Measurements from ENCODE around the gene SPTB.

Gene SPTB

DNA sequence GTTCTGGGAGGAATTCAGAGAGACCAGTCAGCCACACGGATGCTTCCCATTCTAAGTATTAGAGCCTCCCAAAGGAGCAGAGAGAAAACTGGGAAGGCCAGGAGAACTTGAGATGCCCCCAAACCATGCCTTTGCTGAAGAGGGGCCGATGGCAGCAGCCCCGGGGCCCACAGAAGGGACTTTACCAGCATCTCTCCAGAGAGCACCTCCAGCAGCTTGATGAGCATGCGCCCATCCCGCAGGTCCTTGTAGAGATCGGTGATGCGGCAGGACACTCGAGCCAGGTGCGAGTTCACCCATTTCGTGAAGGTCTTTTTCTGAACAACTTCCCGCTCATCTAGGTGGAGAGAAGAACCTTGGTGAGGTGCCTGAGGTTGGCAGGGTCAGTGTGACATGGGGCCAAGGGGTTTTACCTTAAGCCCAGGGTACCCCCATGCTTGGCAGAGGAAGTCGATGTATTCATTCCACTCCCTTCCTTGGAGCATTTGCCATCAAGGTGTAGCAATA lies 74.9 kb downstream of the SPTB start:
- no peak overlapping the region for H3K4me3 ChIP-seq (ENCODE audit: low read depth, low read length)
- TF ChIP-seq, protein P1, sequence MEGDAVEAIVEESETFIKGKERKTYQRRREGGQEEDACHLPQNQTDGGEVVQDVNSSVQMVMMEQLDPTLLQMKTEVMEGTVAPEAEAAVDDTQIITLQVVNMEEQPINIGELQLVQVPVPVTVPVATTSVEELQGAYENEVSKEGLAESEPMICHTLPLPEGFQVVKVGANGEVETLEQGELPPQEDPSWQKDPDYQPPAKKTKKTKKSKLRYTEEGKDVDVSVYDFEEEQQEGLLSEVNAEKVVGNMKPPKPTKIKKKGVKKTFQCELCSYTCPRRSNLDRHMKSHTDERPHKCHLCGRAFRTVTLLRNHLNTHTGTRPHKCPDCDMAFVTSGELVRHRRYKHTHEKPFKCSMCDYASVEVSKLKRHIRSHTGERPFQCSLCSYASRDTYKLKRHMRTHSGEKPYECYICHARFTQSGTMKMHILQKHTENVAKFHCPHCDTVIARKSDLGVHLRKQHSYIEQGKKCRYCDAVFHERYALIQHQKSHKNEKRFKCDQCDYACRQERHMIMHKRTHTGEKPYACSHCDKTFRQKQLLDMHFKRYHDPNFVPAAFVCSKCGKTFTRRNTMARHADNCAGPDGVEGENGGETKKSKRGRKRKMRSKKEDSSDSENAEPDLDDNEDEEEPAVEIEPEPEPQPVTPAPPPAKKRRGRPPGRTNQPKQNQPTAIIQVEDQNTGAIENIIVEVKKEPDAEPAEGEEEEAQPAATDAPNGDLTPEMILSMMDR (IDR thresholded peaks at IDR 0.05; ENCODE audit: borderline replicate concordance, insufficient read depth, low read depth, low read length) = no peak

DNA sequence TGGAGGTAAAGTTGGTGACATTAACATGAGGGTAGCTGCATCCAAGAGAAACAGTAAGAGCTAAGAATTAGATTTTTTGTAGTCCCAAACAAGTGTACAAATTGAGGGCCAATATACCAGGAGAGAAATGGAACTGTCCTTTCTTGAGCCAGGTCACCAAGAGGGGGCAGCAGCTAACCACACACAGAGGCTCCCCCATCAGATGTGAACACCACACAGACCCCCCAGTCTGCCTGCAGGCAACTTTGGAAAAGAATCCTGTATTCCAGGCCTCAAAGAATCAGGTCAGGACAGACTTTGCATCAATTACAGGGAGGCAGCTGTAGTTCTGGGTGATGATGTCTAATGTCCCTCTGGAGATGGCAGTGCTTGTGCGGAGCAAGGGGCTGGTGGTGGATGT lies 77.9 kb downstream of the SPTB start:
- H3K4me3 ChIP-seq (ENCODE audit: low read depth, low read length) = no peak overlapping the region
- TF ChIP-seq, protein P1 (IDR thresholded peaks at IDR 0.05; ENCODE audit: borderline replicate concordance, insufficient read depth, low read depth, low read length) = 0 out of 2 replicates have a peak, but pooled peaks have one; percentile 12

DNA sequence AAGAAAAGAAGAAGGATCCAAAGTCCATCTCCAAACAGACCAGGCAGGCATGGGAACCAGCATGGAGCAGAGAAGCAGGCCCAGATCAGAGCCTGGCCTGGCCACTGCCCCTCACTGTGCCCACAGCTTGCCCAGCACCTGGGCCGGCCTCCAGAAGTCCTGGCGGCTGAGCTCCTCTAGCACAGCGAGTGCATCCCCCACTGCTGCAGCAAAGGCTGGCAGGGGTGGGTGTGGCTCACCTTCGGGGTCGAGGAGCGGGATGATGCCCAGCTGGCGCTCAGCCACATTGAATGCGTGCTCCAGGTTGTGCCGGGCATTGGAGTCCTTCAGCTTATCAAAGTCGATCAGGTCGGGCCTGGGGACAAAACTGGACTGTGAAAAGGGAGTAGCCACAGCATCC lies 78.7 kb downstream of the SPTB start:
- H3K4me3 ChIP-seq (ENCODE audit: low read depth, low read length) = no peak overlapping the region
- TF ChIP-seq, protein P1 (IDR thresholded peaks at IDR 0.05; ENCODE audit: borderline replicate concordance, insufficient read depth, low read depth, low read length) = no peak

DNA sequence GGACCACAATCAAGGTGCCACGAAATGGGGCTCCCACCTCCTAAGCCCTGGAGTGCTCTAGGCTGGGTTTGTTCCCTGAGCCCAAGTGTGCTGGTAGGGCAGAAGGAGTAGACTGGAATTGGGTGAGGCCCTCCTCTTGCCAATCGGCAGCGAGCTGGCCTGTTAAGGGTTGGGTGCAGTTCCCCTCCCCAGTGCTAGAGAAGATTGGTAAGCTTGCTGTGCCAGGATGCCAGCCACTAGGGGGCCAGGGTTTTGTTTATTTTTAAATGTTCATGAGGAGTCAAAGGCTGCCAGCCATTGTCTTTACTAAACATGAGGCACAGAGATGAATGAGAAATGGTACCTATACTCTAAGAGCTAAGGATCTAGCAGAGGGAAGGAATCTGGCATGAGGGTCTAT lies 79.7 kb downstream of the SPTB start:
- no peak overlapping the region for H3K4me3 ChIP-seq (ENCODE audit: low read depth, low read length)
- TF ChIP-seq, protein P1 (IDR thresholded peaks at IDR 0.05; ENCODE audit: borderline replicate concordance, insufficient read depth, low read depth, low read length) = peak; percentile 47

DNA sequence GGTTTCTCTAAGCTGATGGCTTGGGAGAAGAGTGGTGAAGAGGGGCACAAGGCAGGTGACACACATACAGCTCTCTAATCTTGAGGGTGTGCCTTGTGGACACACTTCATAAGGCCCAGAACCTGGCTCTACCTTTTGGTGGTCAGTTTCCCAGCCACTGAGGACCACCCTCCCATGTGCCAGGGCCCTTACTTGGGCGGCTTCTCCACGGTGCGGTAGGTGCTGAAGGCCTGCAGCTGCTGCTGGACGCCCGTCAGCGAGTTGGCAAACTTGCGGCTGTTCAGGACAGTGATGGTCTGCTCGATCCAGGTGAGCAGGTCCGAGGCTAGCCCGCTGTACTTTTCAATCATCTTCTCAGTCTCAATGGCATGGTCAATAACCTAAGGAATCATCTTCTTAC lies 80.2 kb downstream of the SPTB start:
- TF ChIP-seq, protein P1 (IDR thresholded peaks at IDR 0.05; ENCODE audit: borderline replicate concordance, insufficient read depth, low read depth, low read length) = no peak
- no peak overlapping the region for H3K4me3 ChIP-seq (ENCODE audit: low read depth, low read length)

DNA sequence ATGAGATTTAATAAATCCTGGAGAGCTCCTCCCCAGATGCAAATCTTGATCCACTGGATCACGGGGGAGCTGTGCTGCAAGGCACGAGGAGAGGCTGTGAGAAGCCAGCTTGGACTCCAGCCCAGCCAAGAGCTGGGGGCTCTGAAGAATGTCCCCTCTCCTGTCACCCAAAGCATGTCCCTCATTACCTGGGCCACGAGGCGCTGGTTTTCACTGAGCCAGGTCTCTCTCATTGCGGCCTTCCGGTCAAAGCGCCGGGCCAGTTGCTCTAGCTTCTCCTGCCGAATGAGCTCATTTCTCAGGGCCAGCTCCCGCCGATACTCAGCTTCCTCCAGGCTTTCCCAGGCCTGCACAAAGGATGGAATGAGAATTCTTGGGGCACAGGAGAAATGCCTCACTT lies 83.3 kb downstream of the SPTB start:
- TF ChIP-seq, protein P1 (IDR thresholded peaks at IDR 0.05; ENCODE audit: borderline replicate concordance, insufficient read depth, low read depth, low read length) = no peak
- H3K4me3 ChIP-seq (ENCODE audit: low read depth, low read length) = no peak overlapping the region

DNA sequence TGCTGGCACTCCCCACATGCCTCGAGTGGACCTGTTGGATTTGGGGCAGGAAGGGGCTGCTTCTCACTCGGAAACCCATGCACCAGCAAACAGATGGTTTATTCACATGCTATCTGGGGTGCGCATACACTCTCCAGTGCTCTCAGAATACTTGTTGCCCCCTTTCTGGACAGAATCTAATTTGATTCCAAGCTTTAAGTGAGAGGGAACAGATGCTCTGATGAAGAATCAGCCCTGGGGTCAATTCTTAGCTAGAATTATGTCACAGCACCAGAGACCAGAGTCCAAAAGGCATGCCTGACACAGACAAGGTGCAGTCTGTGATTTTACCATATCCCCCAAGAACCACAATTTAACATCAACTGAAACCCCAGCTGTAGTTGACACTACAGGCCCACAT lies 83.8 kb downstream of the SPTB start:
- H3K4me3 ChIP-seq (ENCODE audit: low read depth, low read length) = no peak overlapping the region
- TF ChIP-seq, protein P1 (IDR thresholded peaks at IDR 0.05; ENCODE audit: borderline replicate concordance, insufficient read depth, low read depth, low read length) = no peak

Measured in GM12875 (cell line).